Nephron (organoid): Measurements from ENCODE around the gene KDM6A.
"Not testable (repeated sequence)": the region's sequence is repeated elsewhere in the genome, so short reads cannot be mapped to it uniquely, and the experiment has no call there.

Source experiments
- H3K27ac Mint-ChIP-seq, 3 experiments: 2 replicates each; pipeline ENCODE4 v1.8.0; 2020; ENCODE audit warnings: mixed read lengths in 3 of 3, mild to moderate bottlenecking in 2 of 3, moderate library complexity in 1 of 3
- H3K27me3 Mint-ChIP-seq: 2 replicates; pipeline ENCODE4 v1.8.0; 2021; ENCODE audit warnings: low read depth, mild to moderate bottlenecking, moderate library complexity, mixed read lengths
- H3K36me3 Mint-ChIP-seq: 2 replicates; pipeline ENCODE4 v1.8.0; 2020; ENCODE audit warnings: low read depth, mixed read lengths
- H3K4me1 Mint-ChIP-seq: 2 replicates; pipeline ENCODE4 v1.8.0; 2020; ENCODE audit warnings: mixed read lengths
- H3K4me3 Mint-ChIP-seq, 3 experiments: 2 replicates each; pipeline ENCODE4 v1.8.0; 2020; ENCODE audit warnings: mild to moderate bottlenecking in 3 of 3, mixed read lengths in 3 of 3, moderate library complexity in 2 of 3
- H3K9me3 Mint-ChIP-seq: 2 replicates; pipeline ENCODE4 v1.8.0; 2020; ENCODE audit warnings: mixed read lengths
- CTCF ChIP-seq, 3 experiments: fragments of 200-600 bp; sonication (generic); IDR thresholded peaks; one replicate each; pipeline ENCODE4 v1.5.0; 2021; ENCODE audit warnings: antibody characterized with exemption in 3 of 3; ENCODE audit not compliant: unreplicated experiment in 3 of 3

The KDM6A gene

GRCh38 chrX:45036161-45036560 is 163.2 kb downstream of the KDM6A start:
- no peak for TF ChIP-seq CTCF (IDR thresholded peaks at IDR 0.05; ENCODE audit: unreplicated experiment in 3 of 3)
- no peak overlapping the region for H3K4me3 Mint-ChIP-seq
- H3K27ac Mint-ChIP-seq = no peak overlapping the region
- peaks cover 10% of the 10 kb centered on the region for H3K9me3 Mint-ChIP-seq
- no peaks in the 10 kb centered on the region for H3K27me3 Mint-ChIP-seq
- H3K36me3 Mint-ChIP-seq = peaks cover 26% of the 10 kb centered on the region
- H3K4me1 Mint-ChIP-seq = no peaks in the 10 kb centered on the region

- H3K27me3 Mint-ChIP-seq, H3K4me3 Mint-ChIP-seq, H3K27ac Mint-ChIP-seq, H3K4me1 Mint-ChIP-seq: not testable (repeated sequence)
- peaks cover 46% of the 10 kb centered on the region for H3K36me3 Mint-ChIP-seq
- H3K9me3 Mint-ChIP-seq = peaks cover 18% of the 10 kb centered on the region
Measured at GRCh38 chrX:45040137-45040536, 167.1 kb downstream of the KDM6A start.

- H3K36me3 Mint-ChIP-seq = peaks cover 42% of the 10 kb centered on the region
- H3K27me3 Mint-ChIP-seq = no peaks in the 10 kb centered on the region
- H3K9me3 Mint-ChIP-seq = peaks cover 8% of the 10 kb centered on the region
Measured at GRCh38 chrX:45046417-45046816, 173.4 kb downstream of the KDM6A start.

GRCh38 chrX:45050558-45050957 is 177.6 kb downstream of the KDM6A start:
- no peaks in the 10 kb centered on the region for H3K9me3 Mint-ChIP-seq
- no peak overlapping the region for H3K4me3 Mint-ChIP-seq
- peaks cover 34% of the 10 kb centered on the region for H3K36me3 Mint-ChIP-seq
- H3K4me1 Mint-ChIP-seq = no peaks in the 10 kb centered on the region
- H3K27ac Mint-ChIP-seq = no peak overlapping the region
- TF ChIP-seq CTCF (IDR thresholded peaks at IDR 0.05; ENCODE audit: unreplicated experiment in 3 of 3) = no peak
- no peaks in the 10 kb centered on the region for H3K27me3 Mint-ChIP-seq

More at GRCh38 chrX:45046417-45046816, 173.4 kb downstream of the KDM6A start:
- Mint-ChIP-seq H3K27ac (no peak overlapping the region), H3K4me1 (no peaks in the 10 kb centered on the region), H3K4me3 (no peak overlapping the region)
- no peak for TF ChIP-seq CTCF (IDR thresholded peaks at IDR 0.05; ENCODE audit: unreplicated experiment in 3 of 3)

GRCh38 chrX:45056428-45057145 is 183.6 kb downstream of the KDM6A start:
- peaks cover 13% of the 10 kb centered on the region for H3K36me3 Mint-ChIP-seq
- no peaks in the 10 kb centered on the region for H3K9me3 Mint-ChIP-seq
- no peaks in the 10 kb centered on the region for H3K4me1 Mint-ChIP-seq
- H3K27ac Mint-ChIP-seq = no peak overlapping the region
- no peak for TF ChIP-seq CTCF (IDR thresholded peaks at IDR 0.05; ENCODE audit: unreplicated experiment in 3 of 3)
- H3K27me3 Mint-ChIP-seq = no peaks in the 10 kb centered on the region
- H3K4me3 Mint-ChIP-seq = no peak overlapping the region

- not testable (repeated sequence) for H3K4me1 Mint-ChIP-seq, H3K4me3 Mint-ChIP-seq, H3K27me3 Mint-ChIP-seq, H3K27ac Mint-ChIP-seq, H3K9me3 Mint-ChIP-seq
- peaks cover 18% of the 10 kb centered on the region for H3K36me3 Mint-ChIP-seq
Measured at GRCh38 chrX:45059906-45060305, 186.9 kb downstream of the KDM6A start.
